H1 (cell line): Measurements from ENCODE around the gene EML1.

ENCODE experiments used
- EZH2 ChIP-seq: fragments of 200-600 bp; sonication (generic); IDR thresholded peaks from 2 replicates; pipeline ENCODE4 v1.7.1; 2012; ENCODE audit warnings: low read depth, mild to moderate bottlenecking, moderate library complexity, low read length, inconsistent platforms; ENCODE audit not compliant: severe bottlenecking
- JUND ChIP-seq: IDR thresholded peaks from 2 replicates; pipeline ENCODE4 v1.6.1; 2011; ENCODE audit warnings: mild to moderate bottlenecking, improper control_type of control experiment, low read length
- SIN3A ChIP-seq, 2 experiments: IDR thresholded peaks in 1 of 2; conservative IDR thresholded peaks in 1 of 2; 2 replicates each; pipeline ENCODE4 v1.6.1; 2011 to 2012; ENCODE audit warnings: low read length in 2 of 2, improper control_type of control experiment in 1 of 2, low read depth in 1 of 2, mild to moderate bottlenecking in 1 of 2
- YY1 ChIP-seq: IDR thresholded peaks from 2 replicates; pipeline ENCODE4 v1.6.1; 2011; ENCODE audit warnings: low read depth, mild to moderate bottlenecking, low read length
- TF ChIP-seq, protein P1 (sequence below), 3 experiments: IDR thresholded peaks; 1 replicate in 2 of 3; 2 replicates in 1 of 3; pipeline versions ENCODE4 v1.5.1 to v1.6.1; 2011; ENCODE audit warnings: low read length in 3 of 3, mild to moderate bottlenecking in 3 of 3, inconsistent platforms in 2 of 3, low read depth in 1 of 3, moderate library complexity in 1 of 3; ENCODE audit not compliant: insufficient read depth in 1 of 3; ENCODE audit errors: control extremely low read depth in 1 of 3

DNA sequence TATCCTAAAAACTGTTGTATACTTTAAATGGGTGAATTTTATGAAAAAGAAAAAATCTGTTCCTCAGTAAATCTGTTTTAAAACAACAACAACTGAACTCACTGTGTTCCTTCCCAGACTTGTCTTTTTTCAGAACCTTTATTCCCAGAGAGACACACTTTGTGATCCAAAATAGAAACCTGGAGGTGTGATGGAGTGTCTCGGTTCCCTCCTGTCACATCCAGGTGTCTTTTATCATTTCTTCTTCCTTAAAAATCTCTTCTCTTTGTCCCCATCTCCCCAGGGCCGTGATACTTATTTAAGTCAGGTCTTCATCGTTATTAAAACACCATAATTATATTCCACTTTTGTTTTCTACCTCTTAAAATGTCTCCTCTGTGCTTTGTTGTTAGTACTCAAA is 195.8 kb downstream of the EML1 start:
- TF ChIP-seq, protein P1, sequence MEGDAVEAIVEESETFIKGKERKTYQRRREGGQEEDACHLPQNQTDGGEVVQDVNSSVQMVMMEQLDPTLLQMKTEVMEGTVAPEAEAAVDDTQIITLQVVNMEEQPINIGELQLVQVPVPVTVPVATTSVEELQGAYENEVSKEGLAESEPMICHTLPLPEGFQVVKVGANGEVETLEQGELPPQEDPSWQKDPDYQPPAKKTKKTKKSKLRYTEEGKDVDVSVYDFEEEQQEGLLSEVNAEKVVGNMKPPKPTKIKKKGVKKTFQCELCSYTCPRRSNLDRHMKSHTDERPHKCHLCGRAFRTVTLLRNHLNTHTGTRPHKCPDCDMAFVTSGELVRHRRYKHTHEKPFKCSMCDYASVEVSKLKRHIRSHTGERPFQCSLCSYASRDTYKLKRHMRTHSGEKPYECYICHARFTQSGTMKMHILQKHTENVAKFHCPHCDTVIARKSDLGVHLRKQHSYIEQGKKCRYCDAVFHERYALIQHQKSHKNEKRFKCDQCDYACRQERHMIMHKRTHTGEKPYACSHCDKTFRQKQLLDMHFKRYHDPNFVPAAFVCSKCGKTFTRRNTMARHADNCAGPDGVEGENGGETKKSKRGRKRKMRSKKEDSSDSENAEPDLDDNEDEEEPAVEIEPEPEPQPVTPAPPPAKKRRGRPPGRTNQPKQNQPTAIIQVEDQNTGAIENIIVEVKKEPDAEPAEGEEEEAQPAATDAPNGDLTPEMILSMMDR (IDR thresholded peaks at IDR 0.05; ENCODE audit: control extremely low read depth in 1 of 3, insufficient read depth in 1 of 3, low read depth in 1 of 3, low read length in 3 of 3): no peak
- TF ChIP-seq JUND (no peak), SIN3A (conservative IDR thresholded peaks at IDR 0.05 in 1 of 2, IDR thresholded peaks at IDR 0.05 in 1 of 2; ENCODE audit: low read depth in 1 of 2, low read length in 2 of 2) (no peak), YY1 (no peak), EZH2 (no peak)
